ENCODE measurements around the gene CDH4.

The CDH4 gene

DNA sequence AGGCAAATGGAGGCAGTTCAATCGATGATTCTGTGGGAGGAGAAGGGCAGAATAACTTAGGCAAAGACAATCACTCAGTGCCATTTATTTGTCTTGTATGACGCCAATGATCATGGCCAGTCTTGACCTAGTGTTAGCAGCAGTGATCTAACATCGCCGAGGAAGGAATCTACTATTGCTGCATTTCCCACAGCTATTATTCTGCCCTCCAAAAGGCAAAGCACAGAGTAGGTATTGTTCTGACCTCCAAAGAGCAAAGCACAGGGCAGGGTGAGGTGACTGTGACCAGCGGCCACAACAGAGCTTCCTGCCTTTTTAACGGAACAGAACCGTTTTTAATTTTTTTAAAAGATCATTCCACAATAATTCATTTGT is 235.9 kb downstream of the CDH4 start:
- ChIA-PET POLR2A (no interaction called here), CTCF (no interaction called here)
- Histone ChIP-seq H3K36me3 (ENCODE audit: control insufficient read depth in 2 of 2, insufficient read depth in 1 of 2, low read length in 2 of 2) (no peaks in the 10 kb centered on the region), H3K4me3 (ENCODE audit: low read depth, low read length) (no peak overlapping the region), H3K4me1 (ENCODE audit: control insufficient read depth, insufficient read depth, low read length) (no peaks in the 10 kb centered on the region), H3K9me3 (ENCODE audit: control insufficient read depth, insufficient read depth, low read depth, low read length) (no peaks in the 10 kb centered on the region), H3K27ac (ENCODE audit: extremely low read depth, low read depth, low read length) (no peak overlapping the region)
- TF ChIP-seq, protein P1, sequence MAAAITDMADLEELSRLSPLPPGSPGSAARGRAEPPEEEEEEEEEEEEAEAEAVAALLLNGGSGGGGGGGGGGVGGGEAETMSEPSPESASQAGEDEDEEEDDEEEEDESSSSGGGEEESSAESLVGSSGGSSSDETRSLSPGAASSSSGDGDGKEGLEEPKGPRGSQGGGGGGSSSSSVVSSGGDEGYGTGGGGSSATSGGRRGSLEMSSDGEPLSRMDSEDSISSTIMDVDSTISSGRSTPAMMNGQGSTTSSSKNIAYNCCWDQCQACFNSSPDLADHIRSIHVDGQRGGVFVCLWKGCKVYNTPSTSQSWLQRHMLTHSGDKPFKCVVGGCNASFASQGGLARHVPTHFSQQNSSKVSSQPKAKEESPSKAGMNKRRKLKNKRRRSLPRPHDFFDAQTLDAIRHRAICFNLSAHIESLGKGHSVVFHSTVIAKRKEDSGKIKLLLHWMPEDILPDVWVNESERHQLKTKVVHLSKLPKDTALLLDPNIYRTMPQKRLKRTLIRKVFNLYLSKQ (tag by site-specific recombination; IDR thresholded peaks at IDR 0.05; ENCODE audit: borderline replicate concordance): no peak
- TF ChIP-seq PRDM2 (tag by site-specific recombination; IDR thresholded peaks at IDR 0.05; ENCODE audit: borderline replicate concordance) (no peak), RBAK (tag by site-specific recombination; IDR thresholded peaks at IDR 0.05) (no peak), ZNF670 (tag by site-specific recombination; IDR thresholded peaks at IDR 0.05; ENCODE audit: low read depth) (no peak), ZNF514 (tag by site-specific recombination; IDR thresholded peaks at IDR 0.05) (no peak)

- no peak for TF ChIP-seq KLF16 (tag by site-specific recombination; IDR thresholded peaks at IDR 0.05)
- no peak for TF ChIP-seq ZNF621 (tag by site-specific recombination; IDR thresholded peaks at IDR 0.05)
- no peak for TF ChIP-seq MEIS1 (CRISPR knock-in tag; IDR thresholded peaks at IDR 0.05; ENCODE audit: borderline replicate concordance)
- TF ChIP-seq ZNF221 (tag by site-specific recombination; IDR thresholded peaks at IDR 0.05; ENCODE audit: borderline replicate concordance): no peak
- TF ChIP-seq ZNF324 (tag by site-specific recombination; IDR thresholded peaks at IDR 0.05): no peak
- TF ChIP-seq YY1 (tag by site-specific recombination; IDR thresholded peaks at IDR 0.05): no peak
- TF ChIP-seq ZNF830 (tag by site-specific recombination; IDR thresholded peaks at IDR 0.05; ENCODE audit: low read depth): no peak
- no peak for TF ChIP-seq PATZ1 (tag by site-specific recombination; IDR thresholded peaks at IDR 0.05)
- no peak for TF ChIP-seq ZNF350 (tag by site-specific recombination; IDR thresholded peaks at IDR 0.05)
- no peak for TF ChIP-seq PRDM1 (tag by site-specific recombination; IDR thresholded peaks at IDR 0.05)
- Histone ChIP-seq H3K4me1 (ENCODE audit: control insufficient read depth, insufficient read depth, low read length) (no peaks in the 10 kb centered on the region), H3K27ac (ENCODE audit: extremely low read depth, low read depth, low read length) (no peak overlapping the region), H3K36me3 (ENCODE audit: control insufficient read depth in 2 of 2, insufficient read depth in 1 of 2, low read length in 2 of 2) (no peaks in the 10 kb centered on the region), H3K9me3 (ENCODE audit: control insufficient read depth, insufficient read depth, low read depth, low read length) (no peaks in the 10 kb centered on the region), H3K4me3 (ENCODE audit: low read depth, low read length) (no peak overlapping the region)
- ChIA-PET CTCF (no interaction called here), POLR2A (no interaction called here)
These were observed 238.7 kb downstream of the CDH4 start for GRCh38 chr20:61490721-61491120.
